CD8-positive, alpha-beta memory T cell (primary cell): ENCODE results near the gene SLPI. TPM values are rescaled to one million over a fixed set of nuclear protein-coding genes. Genes with fewer than 3 reads are reported as not detected.
A peak's percentile ranks its signal among the peaks of the same experiment; 100 is the strongest.

Experiments used
- CTCF ChIA-PET: fragments of 350-600 bp; sonication (Branson Sonifier 250); formaldehyde crosslinking; loops from one replicate; lab custom pipeline; 2021; ENCODE audit warnings: antibody characterized with exemption; lab: Charles Lee
- POLR2A ChIA-PET: fragments of 350-600 bp; sonication (Branson Sonifier 250); formaldehyde crosslinking; loops from one replicate; lab custom pipeline; 2021; ENCODE audit warnings: antibody characterized with exemption; lab: Charles Lee
- DNase-seq, 5 donors: peaks; one replicate each; pipeline versions ENCODE4 v3.0.0 to v3.0.0-alpha.2; 2020 to 2022; ENCODE audit warnings: mixed read lengths in 1 of 5
- H3K27ac ChIP-seq: one replicate; pipeline ENCODE4 v1.7.0; 2013; ENCODE audit warnings: low read depth, mild to moderate bottlenecking, low read length, moderate library complexity
- H3K27me3 ChIP-seq: 2 replicates; pipeline ENCODE4 v1.7.0; 2013; ENCODE audit warnings: low read length, mild to moderate bottlenecking; ENCODE audit not compliant: insufficient read depth, poor library complexity, severe bottlenecking
- H3K36me3 ChIP-seq: 2 replicates; pipeline ENCODE4 v1.7.0; 2013; ENCODE audit warnings: mild to moderate bottlenecking, low read length, moderate library complexity; ENCODE audit not compliant: insufficient read depth
- H3K4me1 ChIP-seq: 2 replicates; pipeline ENCODE4 v1.7.0; 2013; ENCODE audit warnings: mild to moderate bottlenecking, low read length, moderate library complexity; ENCODE audit not compliant: insufficient read depth
- H3K4me3 ChIP-seq: 2 replicates; pipeline ENCODE4 v1.7.0; 2013; ENCODE audit warnings: mild to moderate bottlenecking, low read length
- H3K9me3 ChIP-seq: 2 replicates; pipeline ENCODE4 v1.7.0; 2013; ENCODE audit warnings: mild to moderate bottlenecking, low read length
- H3K27ac Mint-ChIP-seq, 8 donors: one replicate each; pipeline ENCODE4 v1.8.0; 2020 to 2021; ENCODE audit warnings: mixed read lengths in 8 of 8, mild to moderate bottlenecking in 6 of 8, inconsistent platforms in 3 of 8, moderate library complexity in 3 of 8
- H3K27me3 Mint-ChIP-seq, 2 donors: one replicate each; pipeline ENCODE4 v1.8.0; 2020 to 2021; ENCODE audit warnings: mixed read lengths in 2 of 2, mild to moderate bottlenecking in 1 of 2, moderate library complexity in 1 of 2
- H3K36me3 Mint-ChIP-seq, 3 donors: one replicate each; pipeline ENCODE4 v1.8.0; 2020 to 2021; ENCODE audit warnings: mixed read lengths in 3 of 3, inconsistent platforms in 1 of 3, mild to moderate bottlenecking in 1 of 3
- H3K4me1 Mint-ChIP-seq, 3 donors: one replicate each; pipeline ENCODE4 v1.8.0; 2020 to 2021; ENCODE audit warnings: mixed read lengths in 3 of 3, inconsistent platforms in 1 of 3, mild to moderate bottlenecking in 1 of 3
- H3K4me3 Mint-ChIP-seq, 7 donors: one replicate each; pipeline ENCODE4 v1.8.0; 2020 to 2021; ENCODE audit warnings: mixed read lengths in 7 of 7, mild to moderate bottlenecking in 6 of 7, moderate library complexity in 4 of 7, inconsistent platforms in 2 of 7
- H3K9me3 Mint-ChIP-seq, 5 donors: one replicate each; pipeline ENCODE4 v1.8.0; 2020 to 2022; ENCODE audit warnings: mixed read lengths in 5 of 5, mild to moderate bottlenecking in 3 of 5, moderate library complexity in 2 of 5, inconsistent platforms in 1 of 5
- polyA plus RNA-seq: library from polyadenylated mRNA; unstranded; fragments of 300-500 nt; fragmentation: Illumina TruSeq; gene quantifications from one replicate; pipeline ENCODE4 v1.2.3, GENCODE V29; 2021
- total RNA-seq, 2 experiments: library from RNA; stranded (reverse); gene quantifications; one replicate each; pipeline ENCODE4 v1.2.3, GENCODE V29; 2021

SLPI gene
- total and polyA plus RNA-seq, 3 experiments from 2014 or later: not detected

GRCh38 chr20:45294003-45294368 lies 39.6 kb upstream of the SLPI start:
- Mint-ChIP-seq H3K27me3 (peaks cover 37 to 49% of the 10 kb centered on the region in 2 donors), H3K27ac (no peak overlapping the region), H3K9me3 (no peaks in the 10 kb centered on the region), H3K36me3 (no peaks in the 10 kb centered on the region), H3K4me1 (peaks cover 8 to 23% (median 16%) of the 10 kb centered on the region in 3 donors), H3K4me3 (peak overlapping the region; percentile 65 to 86 (median 77))
- H3K36me3 ChIP-seq: no peaks in the 10 kb centered on the region
- peaks cover 5% of the 10 kb centered on the region for H3K4me1 ChIP-seq
- no peak for DNase-seq
- H3K9me3 ChIP-seq: no peaks in the 10 kb centered on the region
- no peak overlapping the region for H3K27ac ChIP-seq
- H3K4me3 ChIP-seq: peak overlapping the region; percentile 43
- ChIA-PET POLR2A (interaction anchor here (1.0 kb wide), 1 partner anchor 326 kb away, joined by 4 read pairs; no protein-coding TSS in a partner anchor), CTCF (interaction anchor here (0.7 to 4.4 kb wide), 31 partner anchors 8 to 609 kb away, joined by 3 to 26 read pairs (median 4); partner anchors contain the start of genes MATN4 and SYS1)
- H3K27me3 ChIP-seq: peaks cover 9% of the 10 kb centered on the region

GRCh38 chr20:45293041-45294002 lies 39.0 kb upstream of the SLPI start:
- H3K27me3 ChIP-seq: peaks cover 9% of the 10 kb centered on the region

GRCh38 chr20:45292343-45292742 lies 38.0 kb upstream of the SLPI start:
- Histone ChIP-seq H3K9me3 (no peaks in the 10 kb centered on the region), H3K4me1 (peaks cover 5% of the 10 kb centered on the region), H3K27ac (no peak overlapping the region), H3K27me3 (peaks cover 9% of the 10 kb centered on the region), H3K36me3 (no peaks in the 10 kb centered on the region), H3K4me3 (no peak overlapping the region)
- H3K4me1 Mint-ChIP-seq: peaks cover 8 to 23% (median 16%) of the 10 kb centered on the region in 3 donors
- ChIA-PET CTCF (interaction anchor here (0.8 to 4.4 kb wide), 11 partner anchors 9 to 479 kb away, joined by 3 to 26 read pairs (median 7); no protein-coding TSS in a partner anchor), POLR2A (no interaction called here)
- no peaks in the 10 kb centered on the region for H3K36me3 Mint-ChIP-seq
- H3K9me3 Mint-ChIP-seq: no peaks in the 10 kb centered on the region
- DNase-seq: no peak
- H3K27ac Mint-ChIP-seq: no peak overlapping the region
- H3K27me3 Mint-ChIP-seq: peaks cover 42 to 44% of the 10 kb centered on the region in 2 donors
- peak overlapping the region in 5 of 7 donors; percentile 28 to 83 (median 72) for H3K4me3 Mint-ChIP-seq

More at GRCh38 chr20:45293041-45294002, 39.0 kb upstream of the SLPI start:
- Mint-ChIP-seq H3K36me3 (no peaks in the 10 kb centered on the region), H3K27ac (peak overlapping the region in 2 of 8 donors; percentile 22 to 35), H3K4me3 (peak overlapping the region; percentile 65 to 86 (median 77)), H3K4me1 (peaks cover 8 to 23% (median 16%) of the 10 kb centered on the region in 3 donors), H3K9me3 (no peaks in the 10 kb centered on the region), H3K27me3 (peaks cover 42 to 45% of the 10 kb centered on the region in 2 donors)
- CTCF ChIA-PET: interaction anchor here (0.7 to 4.4 kb wide), 32 partner anchors 8 to 609 kb away, joined by 3 to 26 read pairs (median 4); partner anchors contain the start of genes MATN4 and SYS1
- H3K4me3 ChIP-seq: peak overlapping the region; percentile 43
- POLR2A ChIA-PET: interaction anchor here (1.0 kb wide), 1 partner anchor 326 kb away, joined by 4 read pairs; no protein-coding TSS in a partner anchor
- H3K4me1 ChIP-seq: peaks cover 5% of the 10 kb centered on the region
- H3K36me3 ChIP-seq: no peaks in the 10 kb centered on the region
- H3K9me3 ChIP-seq: no peaks in the 10 kb centered on the region
- DNase-seq: peak; percentile 66 to 80 (median 68)
- H3K27ac ChIP-seq: no peak overlapping the region

- ChIA-PET POLR2A (no interaction called here), CTCF (interaction anchor here (1.0 to 4.4 kb wide), 13 partner anchors 8 to 480 kb away, joined by 3 to 26 read pairs (median 6); partner anchors contain the start of gene RBPJL)
- Histone ChIP-seq H3K36me3 (no peaks in the 10 kb centered on the region), H3K4me1 (peaks cover 5% of the 10 kb centered on the region), H3K27ac (no peak overlapping the region), H3K27me3 (peaks cover 9% of the 10 kb centered on the region), H3K9me3 (no peaks in the 10 kb centered on the region), H3K4me3 (no peak overlapping the region)
- H3K4me3 Mint-ChIP-seq: no peak overlapping the region
- peaks cover 8 to 23% (median 16%) of the 10 kb centered on the region in 3 donors for H3K4me1 Mint-ChIP-seq
- DNase-seq: no peak
- H3K9me3 Mint-ChIP-seq: no peaks in the 10 kb centered on the region
- H3K27me3 Mint-ChIP-seq: peaks cover 40 to 43% of the 10 kb centered on the region in 2 donors
- H3K36me3 Mint-ChIP-seq: no peaks in the 10 kb centered on the region
- H3K27ac Mint-ChIP-seq: no peak overlapping the region
Observed at GRCh38 chr20:45291526-45291925, 37.2 kb upstream of the SLPI start.

- POLR2A ChIA-PET: interaction anchor here (0.5 kb wide), 1 partner anchor 602 kb away, joined by 5 read pairs; no protein-coding TSS in a partner anchor
- Histone ChIP-seq H3K27ac (no peak overlapping the region), H3K36me3 (no peaks in the 10 kb centered on the region), H3K4me3 (no peak overlapping the region), H3K4me1 (peaks cover 5% of the 10 kb centered on the region), H3K27me3 (peaks cover 9% of the 10 kb centered on the region), H3K9me3 (no peaks in the 10 kb centered on the region)
- CTCF ChIA-PET: interaction anchor here (0.8 to 4.4 kb wide), 15 partner anchors 9 to 481 kb away, joined by 3 to 26 read pairs (median 5); partner anchors contain the start of gene RBPJL
- DNase-seq: peak; percentile 36 to 71 (median 42)
- peaks cover 40 to 42% of the 10 kb centered on the region in 2 donors for H3K27me3 Mint-ChIP-seq
- H3K4me3 Mint-ChIP-seq: peak overlapping the region in 1 of 7 donors; percentile 4
- no peaks in the 10 kb centered on the region for H3K36me3 Mint-ChIP-seq
- H3K27ac Mint-ChIP-seq: no peak overlapping the region
- no peaks in the 10 kb centered on the region for H3K9me3 Mint-ChIP-seq
- peaks cover 8 to 23% (median 16%) of the 10 kb centered on the region in 3 donors for H3K4me1 Mint-ChIP-seq
Observed at GRCh38 chr20:45290677-45291355, 36.5 kb upstream of the SLPI start.

- Mint-ChIP-seq H3K27me3 (peaks cover 36 to 45% of the 10 kb centered on the region in 2 donors), H3K4me3 (no peak overlapping the region), H3K9me3 (no peaks in the 10 kb centered on the region), H3K4me1 (peaks cover 8 to 23% (median 16%) of the 10 kb centered on the region in 3 donors), H3K27ac (no peak overlapping the region), H3K36me3 (no peaks in the 10 kb centered on the region)
- DNase-seq: no peak
- Histone ChIP-seq H3K9me3 (no peaks in the 10 kb centered on the region), H3K4me1 (peaks cover 5% of the 10 kb centered on the region), H3K4me3 (no peak overlapping the region), H3K27me3 (peaks cover 9% of the 10 kb centered on the region), H3K27ac (no peak overlapping the region), H3K36me3 (no peaks in the 10 kb centered on the region)
- ChIA-PET POLR2A (interaction anchor here (0.5 kb wide), 1 partner anchor 601 kb away, joined by 5 read pairs; no protein-coding TSS in a partner anchor), CTCF (interaction anchor here (0.8 to 4.4 kb wide), 14 partner anchors 10 to 477 kb away, joined by 3 to 26 read pairs (median 5); partner anchors contain the start of gene RBPJL)
Observed at GRCh38 chr20:45289942-45290676, 35.7 kb upstream of the SLPI start.

GRCh38 chr20:45288860-45289259 lies 34.5 kb upstream of the SLPI start:
- CTCF ChIA-PET: interaction anchor here (1.1 kb wide), 1 partner anchor 482 kb away, joined by 4 read pairs; no protein-coding TSS in a partner anchor
- no peak overlapping the region for H3K27ac Mint-ChIP-seq
- peaks cover 26 to 41% of the 10 kb centered on the region in 2 donors for H3K27me3 Mint-ChIP-seq
- POLR2A ChIA-PET: no interaction called here
- DNase-seq: no peak
- Histone ChIP-seq H3K27ac (no peak overlapping the region), H3K4me3 (no peak overlapping the region), H3K9me3 (no peaks in the 10 kb centered on the region), H3K4me1 (peaks cover 1% of the 10 kb centered on the region), H3K27me3 (peaks cover 6% of the 10 kb centered on the region), H3K36me3 (no peaks in the 10 kb centered on the region)
- no peak overlapping the region for H3K4me3 Mint-ChIP-seq
- no peaks in the 10 kb centered on the region for H3K36me3 Mint-ChIP-seq
- H3K9me3 Mint-ChIP-seq: no peaks in the 10 kb centered on the region
- H3K4me1 Mint-ChIP-seq: peaks cover 5 to 20% (median 13%) of the 10 kb centered on the region in 3 donors
